Ascending aorta (tissue), 2 donors: ENCODE measurements around the gene BMP7. TPM values are rescaled to one million over a fixed set of nuclear protein-coding genes. Genes with fewer than 3 reads are reported as not detected.
"Not testable (repeated sequence)": the region's sequence is repeated elsewhere in the genome, so short reads cannot be mapped to it uniquely, and the experiment has no call there.

Experiments used
- DNase-seq, 2 donors: peaks; one replicate each; pipeline ENCODE4 v3.0.0-alpha.2; 2019; ENCODE audit warnings: low spot score in 2 of 2
- H3K27ac ChIP-seq, 2 donors: fragments of 200-600 bp; sonication (generic); one replicate each; pipeline ENCODE4 v1.5.1; 2016 to 2017; ENCODE audit warnings: mild to moderate bottlenecking in 1 of 2
- H3K27me3 ChIP-seq: fragments of 200-600 bp; sonication (generic); one replicate; pipeline ENCODE4 v1.5.1; 2017
- H3K36me3 ChIP-seq, 2 donors: fragments of 200-600 bp; sonication (generic); one replicate each; pipeline ENCODE4 v1.5.1; 2016
- H3K4me1 ChIP-seq, 2 donors: fragments of 200-600 bp; sonication (generic); one replicate each; pipeline ENCODE4 v1.5.1; 2016 to 2017; ENCODE audit warnings: mild to moderate bottlenecking in 1 of 2
- H3K4me3 ChIP-seq, 2 donors: fragments of 200-600 bp; sonication (generic); one replicate each; pipeline ENCODE4 v1.5.1; 2016 to 2017; ENCODE audit warnings: mild to moderate bottlenecking in 1 of 2
- H3K9me3 ChIP-seq, 2 donors: fragments of 200-600 bp; sonication (generic); one replicate each; pipeline ENCODE4 v1.5.1; 2016
- intact Hi-C: fragments of 100-400 bp; cut with DNase I; formaldehyde crosslinking; loops from one replicate; pipeline ENCODE4 v1.15.1; 2023
- total RNA-seq: library from RNA; depleted of rRNA; stranded (reverse); fragments of >200 nt; gene quantifications from one replicate; pipeline ENCODE4 v1.1.0, GENCODE V29; 2016
- TF ChIP-seq, protein P1 (sequence below), 3 experiments: fragments of 200-600 bp in 2 of 3; fragments of 450-650 bp in 1 of 3; sonication (generic) in 2 of 3; IDR thresholded peaks; one replicate each; pipeline ENCODE4 v1.5.1; 2016 to 2019; ENCODE audit warnings: antibody characterized with exemption in 3 of 3, mild to moderate bottlenecking in 1 of 3, moderate library complexity in 1 of 3

The BMP7 gene
- total RNA-seq, 1 donor from 2014 or later = not detected

DNA sequence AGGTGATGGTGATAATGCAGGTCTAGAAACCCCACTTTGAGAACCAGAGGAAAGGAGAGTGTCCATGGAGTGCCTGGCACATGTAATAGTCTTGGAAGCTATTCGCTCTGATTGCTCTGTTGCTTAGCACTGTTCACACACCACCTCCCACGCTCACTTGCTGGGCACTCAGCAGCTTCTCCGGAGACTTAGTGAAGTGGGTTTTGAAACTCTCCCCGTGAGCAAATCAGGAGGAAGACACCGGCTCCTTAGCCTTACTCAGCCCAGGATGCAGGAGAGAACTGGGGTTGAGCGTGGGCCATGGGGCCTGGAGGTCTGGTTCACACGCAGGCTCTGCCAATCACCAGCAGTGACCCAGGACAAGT lies 22.2 kb downstream of the BMP7 start:
- DNase-seq = no peak
- Histone ChIP-seq H3K27me3 (no peaks in the 10 kb centered on the region), H3K4me1 (no peaks in the 10 kb centered on the region), H3K9me3 (no peaks in the 10 kb centered on the region), H3K4me3 (no peak overlapping the region), H3K27ac (no peak overlapping the region), H3K36me3 (no peaks in the 10 kb centered on the region)
- intact Hi-C loops = no loop called here
- TF ChIP-seq, protein P1, sequence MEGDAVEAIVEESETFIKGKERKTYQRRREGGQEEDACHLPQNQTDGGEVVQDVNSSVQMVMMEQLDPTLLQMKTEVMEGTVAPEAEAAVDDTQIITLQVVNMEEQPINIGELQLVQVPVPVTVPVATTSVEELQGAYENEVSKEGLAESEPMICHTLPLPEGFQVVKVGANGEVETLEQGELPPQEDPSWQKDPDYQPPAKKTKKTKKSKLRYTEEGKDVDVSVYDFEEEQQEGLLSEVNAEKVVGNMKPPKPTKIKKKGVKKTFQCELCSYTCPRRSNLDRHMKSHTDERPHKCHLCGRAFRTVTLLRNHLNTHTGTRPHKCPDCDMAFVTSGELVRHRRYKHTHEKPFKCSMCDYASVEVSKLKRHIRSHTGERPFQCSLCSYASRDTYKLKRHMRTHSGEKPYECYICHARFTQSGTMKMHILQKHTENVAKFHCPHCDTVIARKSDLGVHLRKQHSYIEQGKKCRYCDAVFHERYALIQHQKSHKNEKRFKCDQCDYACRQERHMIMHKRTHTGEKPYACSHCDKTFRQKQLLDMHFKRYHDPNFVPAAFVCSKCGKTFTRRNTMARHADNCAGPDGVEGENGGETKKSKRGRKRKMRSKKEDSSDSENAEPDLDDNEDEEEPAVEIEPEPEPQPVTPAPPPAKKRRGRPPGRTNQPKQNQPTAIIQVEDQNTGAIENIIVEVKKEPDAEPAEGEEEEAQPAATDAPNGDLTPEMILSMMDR (IDR thresholded peaks at IDR 0.05) = no peak

DNA sequence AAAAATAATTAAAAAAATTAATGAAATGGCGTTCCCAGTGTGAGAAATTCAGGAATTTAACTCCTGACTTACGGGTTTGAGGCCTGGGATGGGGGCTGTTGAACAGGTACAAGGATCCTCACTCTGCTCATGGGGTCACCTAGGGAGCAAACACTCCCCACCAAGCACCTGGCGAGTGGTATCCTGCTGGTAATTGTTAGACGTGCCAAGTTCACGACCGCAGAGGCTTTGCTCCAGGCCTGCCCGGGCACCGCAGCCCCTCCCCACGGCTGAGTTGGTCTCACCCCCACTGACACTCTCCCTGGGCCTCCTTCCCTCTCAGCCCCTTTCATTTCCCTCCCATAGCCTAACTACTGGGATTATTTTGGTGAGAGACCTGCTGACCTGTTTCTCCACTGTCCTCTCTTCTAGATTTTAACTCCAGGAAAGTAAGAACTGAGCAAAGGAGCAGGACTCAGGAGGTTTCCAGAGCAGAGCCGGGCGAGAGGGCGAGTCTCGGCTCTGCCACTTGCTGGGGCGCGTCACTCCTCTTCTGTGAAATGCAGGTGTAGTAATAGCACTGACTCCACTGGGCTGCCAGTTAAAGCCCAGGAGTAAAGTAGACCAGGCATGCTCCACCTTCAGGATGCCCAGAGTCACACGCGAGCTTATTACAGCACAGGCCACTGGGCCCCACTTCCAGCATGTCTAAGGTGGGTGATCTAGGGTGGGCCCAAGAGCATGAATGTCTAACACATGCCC lies 22.8 kb downstream of the BMP7 start:
- Histone ChIP-seq H3K36me3 (no peaks in the 10 kb centered on the region), H3K4me1 (no peaks in the 10 kb centered on the region), H3K27ac (no peak overlapping the region), H3K27me3 (no peaks in the 10 kb centered on the region), H3K9me3 (no peaks in the 10 kb centered on the region), H3K4me3 (no peak overlapping the region)
- no peak for DNase-seq
- TF ChIP-seq, protein P1 (IDR thresholded peaks at IDR 0.05) = no peak
- intact Hi-C loops = no loop called here

GRCh38 chr20:57242414-57242813 lies 24.0 kb downstream of the BMP7 start:
- Histone ChIP-seq H3K9me3 (no peaks in the 10 kb centered on the region), H3K36me3 (no peaks in the 10 kb centered on the region), H3K4me1 (no peaks in the 10 kb centered on the region), H3K4me3 (no peak overlapping the region), H3K27ac (no peak overlapping the region), H3K27me3 (no peaks in the 10 kb centered on the region)
- intact Hi-C loops = no loop called here
- DNase-seq = no peak
- TF ChIP-seq, protein P1 (IDR thresholded peaks at IDR 0.05) = no peak

DNA sequence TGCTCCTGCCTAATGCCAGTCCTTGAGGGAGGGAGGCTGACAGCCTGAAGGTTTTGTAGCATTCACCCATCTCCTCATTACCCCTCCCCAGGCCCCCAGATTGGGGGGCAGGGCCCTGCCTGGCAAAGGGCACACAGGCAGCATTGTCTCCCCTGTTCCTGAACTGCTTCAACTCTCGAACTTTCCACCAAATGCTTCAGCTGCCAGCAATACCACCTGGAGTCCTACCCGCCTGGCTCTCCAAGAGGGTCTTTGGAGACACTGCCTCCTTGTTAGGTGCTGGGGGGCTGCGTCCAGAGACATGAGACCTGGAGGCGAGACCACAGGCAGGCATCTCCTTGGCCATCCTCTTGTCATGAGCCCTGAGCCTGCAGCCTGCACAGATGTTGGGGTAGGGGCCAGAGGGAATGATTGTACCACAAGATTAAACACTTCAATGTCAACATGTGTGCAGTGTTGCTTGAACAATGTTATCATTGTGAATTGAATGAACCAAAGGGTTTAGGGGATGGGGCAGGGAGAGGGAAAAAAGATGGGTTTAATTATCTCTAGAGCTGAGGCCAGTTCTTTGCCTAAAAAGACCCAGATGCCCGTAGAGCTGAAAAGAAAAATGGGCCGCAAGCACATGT lies 25.0 kb downstream of the BMP7 start:
- TF ChIP-seq, protein P1 (IDR thresholded peaks at IDR 0.05) = no peak
- no peaks in the 10 kb centered on the region for H3K9me3 ChIP-seq
- H3K4me1 ChIP-seq = no peaks in the 10 kb centered on the region
- no peak overlapping the region for H3K4me3 ChIP-seq
- no peaks in the 10 kb centered on the region for H3K36me3 ChIP-seq
- no peak overlapping the region for H3K27ac ChIP-seq
- H3K27me3 ChIP-seq = no peaks in the 10 kb centered on the region
- DNase-seq = no peak
- intact Hi-C loops = no loop called here

GRCh38 chr20:57240581-57241362 lies 25.7 kb downstream of the BMP7 start:
- no peaks in the 10 kb centered on the region for H3K4me1 ChIP-seq
- no peak overlapping the region for H3K27ac ChIP-seq
- intact Hi-C loops = no loop called here
- no peaks in the 10 kb centered on the region for H3K9me3 ChIP-seq
- H3K4me3 ChIP-seq = no peak overlapping the region
- DNase-seq = no peak
- H3K27me3 ChIP-seq = no peaks in the 10 kb centered on the region
- no peaks in the 10 kb centered on the region for H3K36me3 ChIP-seq
- TF ChIP-seq, protein P1 (IDR thresholded peaks at IDR 0.05) = no peak

DNA sequence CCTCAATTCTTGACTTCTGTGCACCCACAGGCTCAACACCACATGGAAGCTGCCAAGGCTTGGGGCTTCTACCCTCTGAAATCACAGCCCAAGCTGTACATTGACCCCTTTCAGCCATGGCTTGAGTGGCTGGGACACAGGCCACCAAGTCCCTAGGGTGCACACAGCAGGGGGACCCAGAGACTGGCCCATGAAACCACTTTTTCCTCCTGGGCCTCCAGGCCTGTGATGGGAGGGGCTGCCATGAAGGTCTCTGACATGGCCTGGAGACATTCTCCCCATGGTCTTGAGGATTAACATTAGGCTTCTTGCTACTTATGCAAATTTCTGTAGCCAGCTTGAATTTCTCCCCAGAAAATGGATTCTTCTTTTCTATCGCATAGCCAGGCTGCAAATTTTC lies 26.7 kb downstream of the BMP7 start:
- H3K4me3 ChIP-seq, H3K36me3 ChIP-seq, H3K27ac ChIP-seq, intact Hi-C loops, H3K9me3 ChIP-seq, H3K27me3 ChIP-seq, DNase-seq, H3K4me1 ChIP-seq: not testable (repeated sequence)

GRCh38 chr20:57239324-57239723 lies 27.1 kb downstream of the BMP7 start:
- DNase-seq, intact Hi-C loops, H3K27me3 ChIP-seq: not testable (repeated sequence)

More at GRCh38 chr20:57239324-57239723, 27.1 kb downstream of the BMP7 start:
- not testable (repeated sequence) for H3K9me3 ChIP-seq, H3K36me3 ChIP-seq, H3K27ac ChIP-seq, H3K4me1 ChIP-seq, H3K4me3 ChIP-seq
